Smooth muscle cell (in vitro differentiated cells): ENCODE results near the gene CFDP1. TPM values are rescaled to one million over a fixed set of nuclear protein-coding genes. Genes with fewer than 3 reads are reported as not detected.
A peak's percentile ranks its signal among the peaks of the same experiment; 100 is the strongest.

Experiments
- DNase-seq: peaks from one replicate; lab custom pipeline; 2025; ENCODE audit not compliant: unreplicated experiment; lab: John Stamatoyannopoulos, UW
- H2AFZ ChIP-seq: fragments of 200-600 bp; sonication (generic); 2 replicates; pipeline ENCODE4 v1.6.0; 2016; ENCODE audit warnings: antibody characterized with exemption, low read depth, mild to moderate bottlenecking
- H3F3A ChIP-seq: fragments of 200-600 bp; sonication (generic); 2 replicates; pipeline ENCODE4 v1.6.0; 2017; ENCODE audit warnings: antibody characterized with exemption, low read depth
- H3K27ac ChIP-seq: fragments of 200-600 bp; sonication (generic); 2 replicates; pipeline ENCODE4 v1.5.1; 2016; ENCODE audit warnings: low read depth, mild to moderate bottlenecking
- H3K27me3 ChIP-seq: fragments of 200-600 bp; sonication (generic); 2 replicates; pipeline ENCODE4 v1.6.1; 2016; ENCODE audit warnings: low read depth, mild to moderate bottlenecking
- H3K36me3 ChIP-seq: fragments of 200-600 bp; sonication (generic); 2 replicates; pipeline ENCODE4 v1.5.1; 2016; ENCODE audit warnings: low read depth
- H3K4me1 ChIP-seq: fragments of 200-600 bp; sonication (generic); 2 replicates; pipeline ENCODE4 v1.5.1; 2016; ENCODE audit warnings: low read depth
- H3K4me2 ChIP-seq: fragments of 200-600 bp; sonication (generic); 2 replicates; pipeline ENCODE4 v1.6.0; 2016; ENCODE audit warnings: mild to moderate bottlenecking
- H3K4me3 ChIP-seq: fragments of 200-600 bp; sonication (generic); 2 replicates; pipeline ENCODE4 v1.5.1; 2016; ENCODE audit warnings: mild to moderate bottlenecking
- H3K79me2 ChIP-seq: fragments of 200-600 bp; sonication (generic); 2 replicates; pipeline ENCODE4 v1.6.0; 2016; ENCODE audit warnings: low read depth, mild to moderate bottlenecking
- H3K9ac ChIP-seq: fragments of 200-600 bp; sonication (generic); 2 replicates; pipeline ENCODE4 v1.6.0; 2016; ENCODE audit warnings: low read depth
- H3K9me3 ChIP-seq: fragments of 200-600 bp; sonication (generic); replicated peaks from 2 replicates; pipeline ENCODE4 v1.5.1; 2016; ENCODE audit warnings: low read depth
- H4K20me1 ChIP-seq: fragments of 200-600 bp; sonication (generic); 2 replicates; pipeline ENCODE4 v1.6.0; 2016; ENCODE audit warnings: low read depth
- WGBS: methylation state at CpG from one replicate; pipeline ENCODE4 v1.1.7; 2016; ENCODE audit warnings: low lambda C conversion rate; 5-methylcytosine and 5-hydroxymethylcytosine counted together
- polyA plus RNA-seq: library from polyadenylated mRNA; unstranded; fragments of >200 nt; fragmentation: Nextera tagmentation; extraction: Ambion mirVana; gene quantifications from 2 replicates; pipeline ENCODE4 v1.2.1, GENCODE V29; 2016
- total RNA-seq: library from RNA; depleted of rRNA; stranded (reverse); fragments of >200 nt; gene quantifications from 2 replicates; pipeline ENCODE4 v1.2.3, GENCODE V29; 2014
- TF ChIP-seq, protein P1 (sequence below): fragments of 200-600 bp; sonication (generic); IDR thresholded peaks from 2 replicates; pipeline ENCODE4 v1.5.1; 2017; ENCODE audit warnings: borderline replicate concordance, mild to moderate bottlenecking, antibody characterized with exemption; ENCODE audit not compliant: insufficient read depth, poor library complexity, severe bottlenecking

The CFDP1 gene
- total and polyA plus RNA-seq, 2 experiments from 2014 or later = 59.0 to 91.0 TPM

DNA sequence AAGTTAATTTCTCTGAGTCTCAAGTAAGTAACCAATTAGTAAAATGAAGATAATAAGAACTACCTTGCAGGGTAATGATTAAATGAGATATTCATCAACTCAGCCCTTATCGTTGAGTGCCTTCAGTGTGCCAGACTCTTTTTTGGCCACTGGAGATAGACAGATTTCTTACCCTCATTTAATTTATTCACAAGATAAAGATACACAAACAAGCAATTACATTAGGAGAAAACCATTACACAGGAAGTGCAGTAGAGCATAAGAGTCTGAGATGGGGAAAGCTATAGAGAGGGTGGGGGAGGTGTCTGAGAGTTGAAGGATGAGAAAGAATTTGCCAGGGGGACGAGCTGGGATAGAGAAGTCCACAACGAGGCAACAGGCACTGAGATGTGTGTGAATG, 109.4 kb downstream of the CFDP1 start:
- peaks cover 4% of the 10 kb centered on the region for H3K79me2 ChIP-seq
- no peaks in the 10 kb centered on the region for H3K36me3 ChIP-seq
- 63% methylated on average over 3 of the region's 3 CpGs for whole genome bisulfite sequencing
- H3K4me2 ChIP-seq = no peak overlapping the region
- H2AFZ ChIP-seq = no peak overlapping the region
- H3F3A ChIP-seq = peaks cover 17% of the 10 kb centered on the region
- no peak for DNase-seq
- TF ChIP-seq, protein P1, sequence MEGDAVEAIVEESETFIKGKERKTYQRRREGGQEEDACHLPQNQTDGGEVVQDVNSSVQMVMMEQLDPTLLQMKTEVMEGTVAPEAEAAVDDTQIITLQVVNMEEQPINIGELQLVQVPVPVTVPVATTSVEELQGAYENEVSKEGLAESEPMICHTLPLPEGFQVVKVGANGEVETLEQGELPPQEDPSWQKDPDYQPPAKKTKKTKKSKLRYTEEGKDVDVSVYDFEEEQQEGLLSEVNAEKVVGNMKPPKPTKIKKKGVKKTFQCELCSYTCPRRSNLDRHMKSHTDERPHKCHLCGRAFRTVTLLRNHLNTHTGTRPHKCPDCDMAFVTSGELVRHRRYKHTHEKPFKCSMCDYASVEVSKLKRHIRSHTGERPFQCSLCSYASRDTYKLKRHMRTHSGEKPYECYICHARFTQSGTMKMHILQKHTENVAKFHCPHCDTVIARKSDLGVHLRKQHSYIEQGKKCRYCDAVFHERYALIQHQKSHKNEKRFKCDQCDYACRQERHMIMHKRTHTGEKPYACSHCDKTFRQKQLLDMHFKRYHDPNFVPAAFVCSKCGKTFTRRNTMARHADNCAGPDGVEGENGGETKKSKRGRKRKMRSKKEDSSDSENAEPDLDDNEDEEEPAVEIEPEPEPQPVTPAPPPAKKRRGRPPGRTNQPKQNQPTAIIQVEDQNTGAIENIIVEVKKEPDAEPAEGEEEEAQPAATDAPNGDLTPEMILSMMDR = no peak
- no peak overlapping the region for H3K4me3 ChIP-seq
- H3K9me3 ChIP-seq = no peaks in the 10 kb centered on the region
- peaks cover 33% of the 10 kb centered on the region for H3K4me1 ChIP-seq
- no peaks in the 10 kb centered on the region for H3K27me3 ChIP-seq
- H3K9ac ChIP-seq = no peak overlapping the region
- no peaks in the 10 kb centered on the region for H4K20me1 ChIP-seq
- peak overlapping the region; percentile 98 for H3K27ac ChIP-seq

GRCh38 chr16:75323198-75323597, 110.1 kb downstream of the CFDP1 start:
- DNase-seq = no peak
- Histone ChIP-seq H3K4me2 (peak overlapping the region; percentile 55), H3K79me2 (peaks cover 4% of the 10 kb centered on the region), H3K27ac (peak overlapping the region; percentile 98), H3K9ac (no peak overlapping the region), H3K36me3 (no peaks in the 10 kb centered on the region), H3K27me3 (no peaks in the 10 kb centered on the region), H3K4me3 (no peak overlapping the region), H2AFZ (no peak overlapping the region), H4K20me1 (no peaks in the 10 kb centered on the region), H3K9me3 (no peaks in the 10 kb centered on the region), H3K4me1 (peaks cover 37% of the 10 kb centered on the region), H3F3A (peaks cover 21% of the 10 kb centered on the region)
- TF ChIP-seq, protein P1 = no peak
- 74% methylated on average over 4 of the region's 4 CpGs for WGBS

DNA sequence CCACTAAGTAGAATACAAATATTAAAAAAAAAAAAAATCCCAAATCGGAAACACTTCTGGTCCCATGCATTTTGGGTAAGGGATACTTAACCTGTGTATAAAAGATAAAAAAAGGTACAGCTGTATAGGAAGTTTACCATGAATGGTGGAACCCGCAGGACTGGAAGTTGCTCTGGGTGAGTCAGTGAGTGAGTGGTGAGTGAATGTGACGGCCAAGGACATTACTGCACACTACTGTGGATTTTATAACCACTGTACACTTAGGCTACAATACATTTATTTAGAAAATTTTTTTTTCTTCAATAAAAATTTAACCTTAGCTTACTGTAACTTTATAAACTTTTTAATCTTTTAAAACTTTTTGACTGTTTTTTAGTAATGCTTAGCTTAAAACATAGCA, 110.6 kb downstream of the CFDP1 start:
- H4K20me1 ChIP-seq = no peaks in the 10 kb centered on the region
- H3K4me2 ChIP-seq = peak overlapping the region; percentile 55
- H3K27me3 ChIP-seq = no peaks in the 10 kb centered on the region
- H3K9me3 ChIP-seq = no peaks in the 10 kb centered on the region
- H3K27ac ChIP-seq = peak overlapping the region; percentile 98
- no peak overlapping the region for H2AFZ ChIP-seq
- H3F3A ChIP-seq = peaks cover 21% of the 10 kb centered on the region
- peaks cover 4% of the 10 kb centered on the region for H3K79me2 ChIP-seq
- H3K9ac ChIP-seq = no peak overlapping the region
- H3K4me3 ChIP-seq = no peak overlapping the region
- no peak for DNase-seq
- no peaks in the 10 kb centered on the region for H3K36me3 ChIP-seq
- TF ChIP-seq, protein P1 = no peak
- WGBS = 40% methylated on average over 3 of the region's 3 CpGs
- peaks cover 37% of the 10 kb centered on the region for H3K4me1 ChIP-seq

DNA sequence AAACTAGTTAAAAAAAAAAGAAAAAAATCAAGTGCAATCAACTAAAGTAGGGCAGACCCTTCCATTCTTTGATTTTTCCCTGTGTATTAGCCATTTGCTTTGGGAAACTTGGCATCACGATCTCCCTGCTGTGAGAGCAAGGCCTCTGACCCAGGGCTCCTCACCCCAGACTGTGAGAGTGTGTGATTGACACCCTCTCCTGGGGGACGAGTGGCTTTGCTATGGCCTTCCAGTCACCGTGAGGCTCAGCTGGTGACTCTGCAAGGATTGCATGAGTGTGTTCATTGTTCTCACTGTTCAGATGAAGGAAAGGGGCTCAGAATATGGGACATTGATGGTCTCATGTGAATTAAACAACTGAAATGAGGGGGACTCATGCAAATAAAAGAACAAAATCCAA, 112.9 kb downstream of the CFDP1 start:
- no peaks in the 10 kb centered on the region for H4K20me1 ChIP-seq
- no peaks in the 10 kb centered on the region for H3K36me3 ChIP-seq
- no peak for DNase-seq
- 40% methylated on average over 3 of the region's 3 CpGs for WGBS
- H3K9ac ChIP-seq = peak overlapping the region; percentile 84
- H3K27me3 ChIP-seq = no peaks in the 10 kb centered on the region
- peaks cover 26% of the 10 kb centered on the region for H3F3A ChIP-seq
- TF ChIP-seq, protein P1 = no peak
- H3K79me2 ChIP-seq = no peaks in the 10 kb centered on the region
- H3K4me2 ChIP-seq = peak overlapping the region; percentile 82
- peaks cover 37% of the 10 kb centered on the region for H3K4me1 ChIP-seq
- H2AFZ ChIP-seq = peak overlapping the region; percentile 3
- peak overlapping the region; percentile 98 for H3K27ac ChIP-seq
- no peak overlapping the region for H3K4me3 ChIP-seq
- no peaks in the 10 kb centered on the region for H3K9me3 ChIP-seq
